GM20431 (cell line): ENCODE data around the gene SMC4.

Experiments
- in situ Hi-C: fragments of 300-500 bp; cut with MseI, MboI; formaldehyde crosslinking; loops from one replicate; pipeline ENCODE4 v1.15.0; 2020; ENCODE audit warnings: low sequenced_read_pairs; ENCODE audit not compliant: unreplicated experiment

Gene SMC4

GRCh38 chr3:160472344-160472743, 72.9 kb downstream of the SMC4 start:
- in situ Hi-C loops, result no loop called here

DNA sequence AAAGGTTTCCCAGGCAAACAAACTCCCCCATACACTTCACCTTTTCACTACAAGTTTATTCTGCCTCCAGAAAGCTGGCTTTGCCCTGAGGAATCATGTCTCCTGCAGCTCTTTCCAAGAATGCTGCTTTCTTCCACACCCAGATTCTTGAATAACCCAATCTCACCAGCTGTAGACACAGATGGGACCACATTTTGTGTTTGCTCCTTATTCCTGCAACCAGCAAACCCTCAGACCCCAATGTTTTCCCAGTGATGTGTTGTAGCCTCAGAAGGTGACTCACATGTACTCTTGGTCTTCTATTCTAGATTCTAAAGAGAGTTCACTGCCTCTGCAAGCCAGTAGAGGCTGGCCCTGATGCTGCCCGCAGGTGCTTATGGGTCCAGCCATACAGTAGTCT, 73.8 kb downstream of the SMC4 start:
- in situ Hi-C loops, result no loop called here

- in situ Hi-C loops, result no loop called here
Measured at GRCh38 chr3:160473978-160474377, 74.5 kb downstream of the SMC4 start.

DNA sequence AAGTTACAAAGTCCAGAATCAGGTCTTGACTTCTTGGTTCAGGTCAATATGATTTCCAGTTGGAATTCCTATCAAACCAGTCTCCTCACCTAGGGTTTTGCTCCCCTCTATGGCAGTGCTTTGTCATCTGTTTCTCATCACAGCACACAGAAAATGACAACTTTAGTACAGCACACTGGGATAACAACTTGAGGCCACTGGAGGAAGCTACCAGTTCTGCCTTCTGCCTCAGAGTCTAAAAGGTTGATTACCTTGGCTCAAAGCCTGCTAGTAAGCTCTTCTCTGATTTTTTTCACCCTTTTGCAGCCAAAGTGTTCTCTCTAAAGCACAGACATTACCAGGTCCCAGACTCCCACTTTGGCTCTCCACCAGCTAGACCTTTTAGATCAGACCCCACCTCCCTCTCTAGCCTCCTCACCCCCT, 75.0 kb downstream of the SMC4 start:
- in situ Hi-C loops, result no loop called here

DNA sequence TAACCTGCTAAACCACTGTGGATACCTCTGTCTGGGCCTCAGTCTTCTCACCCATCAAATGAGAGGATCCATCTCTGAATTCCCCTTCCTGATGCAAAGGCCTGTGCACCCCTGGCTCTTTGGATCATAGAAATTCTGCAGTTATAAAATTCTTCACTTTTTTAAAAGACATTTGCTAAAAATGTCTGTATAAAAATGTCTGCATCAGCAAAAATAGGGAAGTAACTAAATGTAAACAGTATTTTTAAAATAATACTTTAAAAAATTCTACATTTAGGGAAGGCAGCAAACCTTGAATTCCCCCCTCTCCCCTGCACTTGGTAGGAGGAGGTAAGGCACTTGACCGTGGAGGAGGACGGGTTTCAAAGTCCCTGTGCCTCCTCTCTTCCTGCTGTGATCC, 75.7 kb downstream of the SMC4 start:
- in situ Hi-C loops, result no loop called here

- in situ Hi-C loops, result no loop called here
Measured at GRCh38 chr3:160475884-160476283, 76.4 kb downstream of the SMC4 start.

GRCh38 chr3:160477750-160478149, 78.3 kb downstream of the SMC4 start:
- in situ Hi-C loops, result no loop called here

DNA sequence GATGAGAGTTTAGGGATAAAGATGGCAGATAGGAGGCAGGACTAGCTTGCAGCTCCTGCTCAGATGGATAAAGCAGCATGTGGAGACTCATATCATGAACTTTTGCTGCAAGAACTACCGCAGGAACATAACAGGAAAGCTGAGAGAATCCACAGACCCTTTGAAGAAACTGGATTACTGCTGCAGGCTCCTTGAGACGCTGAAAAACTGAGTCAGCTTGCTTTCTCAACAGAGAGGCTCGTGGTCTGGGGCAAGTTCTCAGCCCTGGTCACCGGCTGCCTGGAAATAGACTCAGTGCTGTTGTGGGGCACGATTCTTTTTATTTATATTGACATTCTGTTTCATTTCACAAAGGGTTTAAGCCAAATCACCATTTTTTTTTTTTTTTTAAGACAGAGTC, 78.9 kb downstream of the SMC4 start:
- in situ Hi-C loops, result no loop called here

GRCh38 chr3:160479376-160479775, 79.9 kb downstream of the SMC4 start:
- in situ Hi-C loops, result no loop called here

GRCh38 chr3:160480931-160481330, 81.5 kb downstream of the SMC4 start:
- in situ Hi-C loops, result no loop called here

- in situ Hi-C loops, result no loop called here
Measured at GRCh38 chr3:160481856-160482255, 82.4 kb downstream of the SMC4 start.

DNA sequence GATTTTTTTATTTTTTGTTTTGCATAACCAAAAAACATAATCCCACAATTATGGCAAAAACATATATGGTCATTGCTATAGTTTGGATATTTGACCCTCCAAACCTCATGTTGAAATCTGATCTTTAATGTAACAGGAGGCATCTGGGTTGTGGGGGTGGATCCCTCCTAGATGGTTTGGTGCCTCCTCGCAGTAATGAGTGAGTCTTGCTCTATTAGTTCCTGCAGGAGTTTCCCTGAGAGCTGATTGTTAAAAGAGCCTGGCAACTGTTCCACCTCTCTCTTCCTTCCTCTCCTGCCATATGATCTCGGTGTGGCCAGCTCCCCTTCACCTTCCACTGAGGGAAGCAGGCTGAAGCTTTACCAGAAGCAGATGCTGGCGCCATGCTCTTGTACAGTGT, 83.3 kb downstream of the SMC4 start:
- in situ Hi-C loops, result no loop called here
